K562 (cell line): ENCODE results near the gene DMP1. TPM values are rescaled to one million over a fixed set of nuclear protein-coding genes. Genes with fewer than 3 reads are reported as not detected.

Experiments
- ATAC-seq: fragments of 200-7000 bp; cut with Tn5 transposase; 3 replicates; pipeline ENCODE4 v1.9.1; 2020; ENCODE audit warnings: moderate library complexity
- BruUV-seq: library from RNA; stranded (reverse); fragments of 400-500 nt; replicated peaks from 2 replicates; lab custom pipeline; 2021; lab: Mats Ljungman, UMichigan
- CTCF ChIA-PET: fragments of 300-600 bp; formaldehyde crosslinking; extraction: SDS; loops from one replicate; lab custom pipeline; 2021; ENCODE audit warnings: low intra/inter-chr PET ratio; lab: Yijun Ruan, JAX
- POLR2A ChIA-PET: fragments of 300-600, 350-650 bp; sonication (Branson Sonifier 250); formaldehyde crosslinking; extraction: SDS; loops from one replicate; lab custom pipeline; 2021; ENCODE audit warnings: antibody characterized with exemption, inconsistent platforms; lab: Yijun Ruan, JAX
- DNase-seq, 4 experiments: peaks; one replicate each; pipeline versions ENCODE4 v3.0.0 to v3.0.0-alpha.2; 2011 to 2018; ENCODE audit warnings: low spot score in 3 of 4, mixed read lengths in 3 of 4; ENCODE audit errors: extremely low read depth in 1 of 4
- FAIRE-seq: peaks from 2 replicates; lab custom pipeline; 2011; peaks lifted over from hg19 to GRCh38; lab: Jason Lieb, UNC
- H2AFZ ChIP-seq: 2 replicates; pipeline ENCODE4 v1.6.0; 2011; ENCODE audit warnings: low read depth, low read length, control low read depth, inconsistent platforms
- H3K27ac ChIP-seq: fragments of 200-600 bp; 3 replicates; pipeline ENCODE4 v1.8.0; 2011; ENCODE audit warnings: low read depth, mild to moderate bottlenecking, control low read depth, inconsistent platforms, low read length, moderate library complexity, mixed read lengths; ENCODE audit errors: extremely low read depth
- H3K27me3 ChIP-seq, 2 experiments: fragments of 300-600 bp in 1 of 2; 2 replicates in 1 of 2; 3 replicates in 1 of 2; pipeline versions ENCODE4 v1.6.0 to v1.8.0; 2011; ENCODE audit warnings: inconsistent platforms in 2 of 2, low read length in 2 of 2, mild to moderate bottlenecking in 1 of 2, mixed read lengths in 1 of 2, moderate library complexity in 1 of 2; ENCODE audit not compliant: control insufficient read depth in 2 of 2, insufficient read depth in 2 of 2
- H3K36me3 ChIP-seq: fragments of 300-600 bp; 3 replicates; pipeline ENCODE4 v1.8.0; 2011; ENCODE audit warnings: mild to moderate bottlenecking, low read length, inconsistent platforms; ENCODE audit not compliant: control insufficient read depth, insufficient read depth
- H3K4me1 ChIP-seq, 2 experiments: fragments of 200-600 bp in 1 of 2; replicated peaks in 1 of 2; 2 replicates in 1 of 2; 3 replicates in 1 of 2; pipeline versions ENCODE4 v1.5.1 to v1.8.0; 2011; ENCODE audit warnings: inconsistent platforms in 2 of 2, low read length in 2 of 2, mild to moderate bottlenecking in 1 of 2, mixed read lengths in 1 of 2, moderate library complexity in 1 of 2; ENCODE audit not compliant: control insufficient read depth in 2 of 2, insufficient read depth in 2 of 2
- H3K4me2 ChIP-seq: 2 replicates; pipeline ENCODE4 v1.6.1; 2011; ENCODE audit warnings: low read length, control low read depth, inconsistent platforms, mixed read lengths; ENCODE audit not compliant: insufficient read depth
- H3K4me3 ChIP-seq: fragments of 200-600 bp; sonication (generic), shearing (Covaris generic); 2 replicates; pipeline ENCODE4 v1.5.1; 2016; ENCODE audit warnings: control low read depth, inconsistent platforms
- H3K79me2 ChIP-seq: fragments of 200-600 bp; 3 replicates; pipeline ENCODE4 v1.8.0; 2011; ENCODE audit warnings: low read length, inconsistent platforms; ENCODE audit not compliant: control insufficient read depth, insufficient read depth
- H3K9ac ChIP-seq, 2 experiments: 2 replicates each; pipeline versions ENCODE4 v1.6.0 to v1.6.1; 2011; ENCODE audit warnings: low read depth in 2 of 2, low read length in 2 of 2, control low read depth in 1 of 2, inconsistent platforms in 1 of 2, mild to moderate bottlenecking in 1 of 2, mixed read lengths in 1 of 2; ENCODE audit not compliant: insufficient read depth in 1 of 2
- H3K9me1 ChIP-seq: one replicate; pipeline ENCODE4 v1.6.0; 2011; ENCODE audit warnings: inconsistent platforms, mild to moderate bottlenecking, low read length, moderate library complexity; ENCODE audit not compliant: control insufficient read depth, insufficient read depth
- H3K9me3 ChIP-seq: replicated peaks from 2 replicates; pipeline ENCODE4 v1.5.1; 2011; ENCODE audit warnings: low read depth, low read length, inconsistent platforms; ENCODE audit not compliant: control insufficient read depth, insufficient read depth
- H4K20me1 ChIP-seq: replicated peaks from 2 replicates; pipeline ENCODE4 v1.6.1; 2011; ENCODE audit warnings: low read length, inconsistent platforms, mixed read lengths; ENCODE audit not compliant: control insufficient read depth, insufficient read depth
- CBFA2T3 ChIP-seq: fragments of 450-650 bp; IDR thresholded peaks from 2 replicates; pipeline ENCODE4 v1.6.1; 2017
- GTF2E2 ChIP-seq: fragments of 200-800 bp; sonication (Bioruptor generic); IDR thresholded peaks from 2 replicates; pipeline ENCODE4 v1.6.1; 2016; ENCODE audit warnings: missing genetic modification characterization, missing compliant biosample characterization
- SIN3A ChIP-seq, 2 experiments: fragments of 150-350 bp in 1 of 2; IDR thresholded peaks; 2 replicates each; pipeline ENCODE4 v1.6.1; 2011 to 2016; ENCODE audit warnings: borderline replicate concordance in 2 of 2, low read depth in 2 of 2, low read length in 2 of 2, mild to moderate bottlenecking in 2 of 2, moderate library complexity in 2 of 2; ENCODE audit not compliant: control insufficient read depth in 1 of 2
- SRSF3 ChIP-seq: fragments of 200-400 bp; formaldehyde crosslinking; IDR thresholded peaks from 2 replicates; pipeline ENCODE4 v1.6.1; 2016; ENCODE audit warnings: mild to moderate bottlenecking, low read length, moderate library complexity; ENCODE audit not compliant: insufficient read depth
- ZNF445 ChIP-seq: fragments of 250-450 bp; sonication (Bioruptor Pico); IDR thresholded peaks from 2 replicates; pipeline ENCODE4 v1.4.0; 2020; ENCODE audit warnings: low read depth, mild to moderate bottlenecking, moderate library complexity
- WGBS: fragments of 100-300 bp; shearing (Covaris generic); methylation state at CpG from one replicate; pipeline ENCODE4 v1.1.6; 2016; ENCODE audit warnings: low coverage, mixed read lengths; ENCODE audit not compliant: insufficient coverage; ENCODE audit errors: missing lambda C conversion rate; 5-methylcytosine and 5-hydroxymethylcytosine counted together
- in situ Hi-C: fragments of 300-500 bp; cut with MboI; formaldehyde crosslinking; loops from 4 replicates; pipeline ENCODE4 v1.15.0; 2018; ENCODE audit warnings: inconsistent platforms, mixed read lengths
- intact Hi-C: fragments of 100-400 bp; cut with micrococcal nuclease; formaldehyde crosslinking; loops from 2 replicates; pipeline ENCODE4 v1.14.2; 2022
- polyA plus RNA-seq, 8 experiments: library from polyadenylated mRNA; depleted of rRNA in 4 of 8; stranded (reverse) in 5 of 8; unstranded in 3 of 8; fragments of >200 nt; fragmentation: Nextera tagmentation in 2 of 8; fragmentation: Illumina TruSeq in 1 of 8; extraction: Ambion mirVana in 2 of 8; extraction: Trizol in 1 of 8; gene quantifications; 2 replicates each; pipeline versions ENCODE4 v1.2.1 to v1.2.3, GENCODE V29; 2011 to 2014; ENCODE audit warnings: inconsistent platforms in 1 of 8, missing spikeins in 1 of 8
- total RNA-seq, 7 experiments: library from RNA; depleted of rRNA in 6 of 7; stranded (reverse); fragments of >200 nt in 6 of 7; fragmentation: Illumina TruSeq in 2 of 7; extraction: Trizol in 2 of 7; gene quantifications; 2 replicates each; pipeline versions ENCODE4 v1.2.1 to v1.2.3, GENCODE V29; 2011 to 2021; ENCODE audit warnings: low replicate concordance in 1 of 7
- TF ChIP-seq, protein P1 (sequence below): fragments of 250-450 bp; sonication (Bioruptor Pico); IDR thresholded peaks from 2 replicates; pipeline ENCODE4 v1.5.0; 2022; ENCODE audit warnings: mild to moderate bottlenecking

DMP1 gene
- total and polyA plus RNA-seq, 9 of the 15 experiments (the other 6 are each of a cell fraction or from before 2014, with no cell fraction given) = not detected

DNA sequence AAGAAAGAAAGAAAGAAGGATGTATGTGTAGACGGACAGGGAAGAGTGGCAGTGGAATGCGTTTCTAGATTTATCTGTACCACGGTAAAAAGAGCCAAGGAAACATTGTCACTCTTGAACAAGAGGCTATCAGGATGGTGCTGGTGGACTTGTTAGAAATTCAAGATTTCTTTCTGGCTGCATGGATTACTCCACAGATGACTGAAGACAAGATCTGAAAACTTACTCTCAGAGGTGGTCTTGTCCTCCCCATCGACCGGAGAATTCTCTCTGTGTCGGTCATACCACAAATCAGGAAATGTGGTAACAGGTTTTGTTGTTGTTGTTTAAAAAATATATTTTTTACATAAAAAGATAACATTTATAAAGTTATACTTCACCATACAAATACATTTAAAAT lies 30.0 kb upstream of the DMP1 start:
- 3% methylated on average over 6 of the region's 6 CpGs for WGBS
- no peaks in the 10 kb centered on the region for H3K27me3 ChIP-seq
- no peak overlapping the region for H3K4me2 ChIP-seq
- H3K27ac ChIP-seq = no peak overlapping the region
- H3K79me2 ChIP-seq = no peaks in the 10 kb centered on the region
- FAIRE-seq = no peak
- no peak overlapping the region for H3K4me3 ChIP-seq
- TF ChIP-seq ZNF445 (CRISPR knock-in tag) = no peak
- no peak for TF ChIP-seq SRSF3
- TF ChIP-seq, protein P1, sequence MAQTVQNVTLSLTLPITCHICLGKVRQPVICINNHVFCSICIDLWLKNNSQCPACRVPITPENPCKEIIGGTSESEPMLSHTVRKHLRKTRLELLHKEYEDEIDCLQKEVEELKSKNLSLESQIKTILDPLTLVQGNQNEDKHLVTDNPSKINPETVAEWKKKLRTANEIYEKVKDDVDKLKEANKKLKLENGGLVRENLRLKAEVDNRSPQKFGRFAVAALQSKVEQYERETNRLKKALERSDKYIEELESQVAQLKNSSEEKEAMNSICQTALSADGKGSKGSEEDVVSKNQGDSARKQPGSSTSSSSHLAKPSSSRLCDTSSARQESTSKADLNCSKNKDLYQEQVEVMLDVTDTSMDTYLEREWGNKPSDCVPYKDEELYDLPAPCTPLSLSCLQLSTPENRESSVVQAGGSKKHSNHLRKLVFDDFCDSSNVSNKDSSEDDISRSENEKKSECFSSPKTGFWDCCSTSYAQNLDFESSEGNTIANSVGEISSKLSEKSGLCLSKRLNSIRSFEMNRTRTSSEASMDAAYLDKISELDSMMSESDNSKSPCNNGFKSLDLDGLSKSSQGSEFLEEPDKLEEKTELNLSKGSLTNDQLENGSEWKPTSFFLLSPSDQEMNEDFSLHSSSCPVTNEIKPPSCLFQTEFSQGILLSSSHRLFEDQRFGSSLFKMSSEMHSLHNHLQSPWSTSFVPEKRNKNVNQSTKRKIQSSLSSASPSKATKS (CRISPR knock-in tag) = no peak
- no peak for TF ChIP-seq CBFA2T3
- no peak for TF ChIP-seq GTF2E2
- no peak for TF ChIP-seq SIN3A (IDR thresholded peaks at IDR 0.05; ENCODE audit: borderline replicate concordance in 2 of 2, control insufficient read depth in 1 of 2, low read depth in 2 of 2, low read length in 2 of 2)
- TF ChIP-seq, all 486 proteins: peak for 0
- BruUV-seq = no TSS peak
- in situ Hi-C loops = no loop called here
- ChIA-PET POLR2A (no interaction called here), CTCF (no interaction called here)
- intact Hi-C loops = no loop called here
- no peak for ATAC-seq
- no peak overlapping the region for H2AFZ ChIP-seq
- DNase-seq = no peak
- no peaks in the 10 kb centered on the region for H4K20me1 ChIP-seq
- H3K9me3 ChIP-seq = no peaks in the 10 kb centered on the region
- H3K9ac ChIP-seq = no peak overlapping the region
- H3K4me1 ChIP-seq = no peaks in the 10 kb centered on the region
- no peaks in the 10 kb centered on the region for H3K36me3 ChIP-seq
- no peaks in the 10 kb centered on the region for H3K9me1 ChIP-seq
